ENCODE data around the gene JPT2. TPM values are rescaled to one million over a fixed set of nuclear protein-coding genes. Genes with fewer than 3 reads are reported as not detected.
"Not testable (repeated sequence)": the region's sequence is repeated elsewhere in the genome, so short reads cannot be mapped to it uniquely, and the experiment has no call there.

The JPT2 gene
- total RNA-seq, 2 experiments from 2014 or later = 77.1 to 111 TPM

- Mint-ChIP-seq H3K9me3 (ENCODE audit: low read depth) (no peaks in the 10 kb centered on the region), H3K4me1 (peaks cover 40% of the 10 kb centered on the region), H3K36me3 (ENCODE audit: low read depth) (peaks cover 4% of the 10 kb centered on the region), H3K4me3 (no peak overlapping the region), H3K27me3 (no peaks in the 10 kb centered on the region), H3K27ac (no peak overlapping the region)
- POLR2A ChIA-PET = interaction anchor here (0.6 to 0.7 kb wide), 2 partner anchors 55 to 1786 kb away, joined by 3 to 6 read pairs; no protein-coding TSS in a partner anchor
- intact Hi-C loops (cut with DNase I, micrococcal nuclease) = no loop called here
- CTCF ChIA-PET = no interaction called here
- DNase-seq (no peak), ATAC-seq (no peak)
Measured at GRCh38 chr16:1710811-1711507, 32.9 kb downstream of the JPT2 start.

GRCh38 chr16:1712791-1713261 is 34.7 kb downstream of the JPT2 start:
- Mint-ChIP-seq H3K27ac (no peak overlapping the region), H3K9me3 (ENCODE audit: low read depth) (no peaks in the 10 kb centered on the region), H3K4me3 (no peak overlapping the region), H3K27me3 (no peaks in the 10 kb centered on the region), H3K36me3 (ENCODE audit: low read depth) (peaks cover 1% of the 10 kb centered on the region), H3K4me1 (peaks cover 34% of the 10 kb centered on the region)
- no peak for ATAC-seq
- DNase-seq = no peak
- intact Hi-C loops (cut with DNase I, micrococcal nuclease) = no loop called here
- ChIA-PET CTCF (no interaction called here), POLR2A (no interaction called here)

- ChIA-PET POLR2A (no interaction called here), CTCF (interaction anchor here (0.6 kb wide), 1 partner anchor 724 kb away, joined by 3 read pairs; no protein-coding TSS in a partner anchor)
- Mint-ChIP-seq H3K27ac (no peak overlapping the region), H3K27me3 (no peaks in the 10 kb centered on the region), H3K36me3 (ENCODE audit: low read depth) (peaks cover 1% of the 10 kb centered on the region), H3K4me3 (no peak overlapping the region), H3K4me1 (peaks cover 29% of the 10 kb centered on the region), H3K9me3 (ENCODE audit: low read depth) (no peaks in the 10 kb centered on the region)
- ATAC-seq (no peak), DNase-seq (no peak)
- intact Hi-C loops (cut with DNase I, micrococcal nuclease) = no loop called here
Measured at GRCh38 chr16:1713331-1713730, 35.3 kb downstream of the JPT2 start.

GRCh38 chr16:1713933-1714332 is 35.9 kb downstream of the JPT2 start:
- no peaks in the 10 kb centered on the region for H3K9me3 Mint-ChIP-seq (ENCODE audit: low read depth)
- POLR2A ChIA-PET = no interaction called here
- peaks cover 28% of the 10 kb centered on the region for H3K4me1 Mint-ChIP-seq
- no peak overlapping the region for H3K4me3 Mint-ChIP-seq
- ATAC-seq (no peak), DNase-seq (no peak)
- no peaks in the 10 kb centered on the region for H3K27me3 Mint-ChIP-seq
- intact Hi-C loops (cut with DNase I, micrococcal nuclease) = no loop called here
- H3K36me3 Mint-ChIP-seq (ENCODE audit: low read depth) = peaks cover 1% of the 10 kb centered on the region
- CTCF ChIA-PET = interaction anchor here (0.6 kb wide), 1 partner anchor 723 kb away, joined by 3 read pairs; no protein-coding TSS in a partner anchor
- H3K27ac Mint-ChIP-seq = no peak overlapping the region

GRCh38 chr16:1715220-1715619 is 37.1 kb downstream of the JPT2 start:
- Mint-ChIP-seq H3K36me3 (ENCODE audit: low read depth) (peaks cover under 1% of the 10 kb centered on the region), H3K27me3 (no peaks in the 10 kb centered on the region), H3K4me1 (peaks cover 26% of the 10 kb centered on the region), H3K9me3 (ENCODE audit: low read depth) (no peaks in the 10 kb centered on the region), H3K4me3 (no peak overlapping the region), H3K27ac (no peak overlapping the region)
- DNase-seq = no peak
- intact Hi-C loops (cut with DNase I, micrococcal nuclease) = loop anchor here in 1 of 2 experiments (5.0 kb wide), 1 partner anchor 38 kb away; the partner anchor contains the start of gene JPT2
- POLR2A ChIA-PET = no interaction called here
- no peak for ATAC-seq
- CTCF ChIA-PET = no interaction called here

GRCh38 chr16:1718236-1718635 is 40.2 kb downstream of the JPT2 start:
- H3K4me3 Mint-ChIP-seq; ATAC-seq; H3K9me3 Mint-ChIP-seq (ENCODE audit: low read depth); DNase-seq; H3K36me3 Mint-ChIP-seq (ENCODE audit: low read depth); H3K27me3 Mint-ChIP-seq; H3K27ac Mint-ChIP-seq: not testable (repeated sequence)
- ChIA-PET CTCF (interaction anchor here (0.6 kb wide), 1 partner anchor 503 kb away, joined by 3 read pairs; no protein-coding TSS in a partner anchor), POLR2A (interaction anchor here (0.6 kb wide), 1 partner anchor 12 kb away, joined by 6 read pairs; no protein-coding TSS in a partner anchor)
- H3K4me1 Mint-ChIP-seq = peaks cover 29% of the 10 kb centered on the region
- intact Hi-C loops (cut with DNase I, micrococcal nuclease) = loop anchor here in 1 of 2 experiments (5.0 kb wide), 1 partner anchor 41 kb away; the partner anchor contains the start of gene JPT2

DNA sequence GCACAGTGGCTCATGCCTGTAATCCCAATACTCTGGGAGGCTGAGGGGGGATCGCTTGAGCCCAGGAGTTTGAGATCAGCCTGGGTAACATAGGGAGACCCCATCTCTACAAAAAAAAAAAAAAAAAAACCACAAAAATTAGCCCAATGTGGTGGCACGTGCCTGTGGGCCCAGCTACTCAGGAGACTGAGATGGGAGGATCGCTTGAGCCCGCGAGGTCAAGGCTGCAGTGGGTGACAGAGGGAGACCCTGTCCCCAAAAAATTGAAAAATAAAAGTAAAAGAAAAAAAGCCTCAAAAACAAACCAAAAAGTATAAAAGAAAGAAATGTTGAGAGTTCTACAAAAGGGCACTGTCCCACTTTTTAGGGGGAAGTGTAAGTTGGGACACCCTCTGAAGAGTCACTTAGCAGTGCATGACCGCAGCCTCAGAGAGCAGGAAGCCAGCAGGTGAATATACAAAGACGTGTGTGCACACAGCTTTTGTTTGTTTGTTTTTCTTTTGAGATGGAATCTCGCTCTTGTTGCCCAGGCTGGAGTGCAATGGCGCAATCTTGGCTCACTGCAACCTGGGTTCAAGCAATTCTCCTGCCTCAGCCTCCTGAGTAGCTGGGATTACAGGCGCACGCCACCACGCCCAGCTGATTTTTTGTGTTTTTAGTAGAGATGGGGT is 41.6 kb downstream of the JPT2 start:
- peak; percentile 17 for DNase-seq
- POLR2A ChIA-PET; H3K4me3 Mint-ChIP-seq; H3K27ac Mint-ChIP-seq; H3K9me3 Mint-ChIP-seq (ENCODE audit: low read depth); H3K36me3 Mint-ChIP-seq (ENCODE audit: low read depth); ATAC-seq; H3K27me3 Mint-ChIP-seq; CTCF ChIA-PET: not testable (repeated sequence)
- intact Hi-C loops (cut with DNase I, micrococcal nuclease) = loop anchor here in 1 of 2 experiments (5.0 kb wide), 1 partner anchor 42 kb away; the partner anchor contains the start of gene JPT2
- H3K4me1 Mint-ChIP-seq = peaks cover 29% of the 10 kb centered on the region

DNA sequence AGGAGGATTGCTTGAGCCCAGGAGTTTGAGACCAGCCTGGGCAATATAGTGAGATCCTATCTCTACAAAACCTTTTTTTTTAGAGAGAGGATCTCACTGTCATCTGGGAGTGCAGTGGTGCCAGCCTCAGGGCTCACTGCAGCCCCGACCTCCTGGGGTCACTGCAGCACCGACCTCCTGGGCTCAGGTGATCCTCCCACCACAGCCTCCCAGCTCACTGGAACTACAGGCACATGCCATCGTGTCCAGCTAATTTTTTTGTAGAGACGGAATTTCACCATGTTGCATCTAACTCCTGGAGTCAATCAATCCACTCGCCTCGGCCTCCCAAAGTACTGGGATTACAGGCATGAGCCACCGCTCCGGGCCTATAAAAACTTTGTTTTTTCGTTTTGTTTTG is 43.3 kb downstream of the JPT2 start:
- Mint-ChIP-seq H3K27ac (no peak overlapping the region), H3K4me1 (peaks cover 29% of the 10 kb centered on the region), H3K4me3 (no peak overlapping the region), H3K27me3 (no peaks in the 10 kb centered on the region), H3K9me3 (ENCODE audit: low read depth) (no peaks in the 10 kb centered on the region), H3K36me3 (ENCODE audit: low read depth) (peaks cover 7% of the 10 kb centered on the region)
- POLR2A ChIA-PET = interaction anchor here (0.7 kb wide), 1 partner anchor 14 kb away, joined by 3 read pairs; no protein-coding TSS in a partner anchor
- ATAC-seq = no peak
- CTCF ChIA-PET = no interaction called here
- intact Hi-C loops (cut with DNase I, micrococcal nuclease) = no loop called here
- DNase-seq = no peak

DNA sequence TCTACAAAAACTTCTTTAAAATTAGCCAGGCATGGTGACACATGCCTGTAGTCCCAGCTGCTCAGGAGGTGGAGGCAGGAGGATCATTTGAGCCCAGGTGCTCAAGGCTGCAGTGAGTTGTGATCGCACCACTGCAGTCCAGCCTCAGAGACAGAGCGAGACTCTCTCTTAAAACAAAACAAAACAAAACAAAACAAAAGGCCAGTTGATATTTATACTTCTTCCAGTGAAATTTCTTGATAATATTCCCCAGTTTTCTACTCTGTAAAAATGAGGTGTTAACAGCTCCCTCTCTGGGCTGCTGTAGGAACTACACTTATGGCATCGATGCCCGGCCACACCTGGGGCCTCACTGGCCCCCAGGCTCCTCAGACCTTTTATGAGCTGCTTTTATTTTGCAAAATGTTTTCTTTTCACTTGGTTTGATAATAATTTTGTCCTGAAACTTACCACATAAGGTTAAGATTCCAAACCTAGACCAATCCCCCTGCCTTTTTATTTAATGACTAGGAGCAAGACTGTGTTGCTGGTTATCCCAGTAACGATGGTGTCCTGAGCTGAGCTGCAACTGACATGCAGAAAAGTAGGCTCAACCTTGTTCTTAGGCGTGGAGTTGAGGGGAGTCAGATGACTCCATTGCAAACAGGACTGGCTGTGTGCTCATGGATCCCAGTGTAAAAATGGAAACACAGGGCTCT is 45.5 kb downstream of the JPT2 start:
- ATAC-seq (peak; percentile 48), DNase-seq (peak; percentile 63)
- intact Hi-C loops (cut with DNase I, micrococcal nuclease) = no loop called here
- peaks cover 28% of the 10 kb centered on the region for H3K4me1 Mint-ChIP-seq
- H3K27me3 Mint-ChIP-seq = no peaks in the 10 kb centered on the region
- H3K36me3 Mint-ChIP-seq (ENCODE audit: low read depth) = peaks cover 13% of the 10 kb centered on the region
- no peaks in the 10 kb centered on the region for H3K9me3 Mint-ChIP-seq (ENCODE audit: low read depth)
- CTCF ChIA-PET = interaction anchor here (0.7 to 1.4 kb wide), 7 partner anchors 9 to 429 kb away, joined by 3 to 9 read pairs (median 4); partner anchors contain the start of genes JPT2, NUBP2 and SPSB3
- POLR2A ChIA-PET = no interaction called here
- no peak overlapping the region for H3K27ac Mint-ChIP-seq
- no peak overlapping the region for H3K4me3 Mint-ChIP-seq

DNA sequence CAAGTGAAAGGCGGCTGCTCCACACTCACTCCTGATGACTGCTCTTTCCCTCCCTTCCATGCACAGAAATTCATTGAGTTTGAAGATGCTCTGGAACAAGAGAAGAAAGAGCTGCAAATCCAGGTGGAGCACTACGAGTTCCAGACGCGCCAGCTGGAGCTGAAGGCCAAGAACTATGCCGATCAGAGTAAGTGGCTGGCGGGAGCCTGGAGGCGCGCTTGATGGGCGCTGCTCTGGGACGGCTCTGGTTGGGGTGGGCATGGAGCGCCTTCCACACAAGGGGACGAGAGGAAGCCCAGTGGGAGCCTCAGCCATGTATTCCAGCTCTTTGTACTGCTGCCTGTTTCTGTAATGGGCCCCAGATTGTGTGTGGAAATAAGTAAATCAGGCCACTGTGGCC is 46.4 kb downstream of the JPT2 start:
- intact Hi-C loops (cut with DNase I, micrococcal nuclease) = no loop called here
- ATAC-seq = no peak
- peaks cover 22% of the 10 kb centered on the region for H3K4me1 Mint-ChIP-seq
- H3K27me3 Mint-ChIP-seq = no peaks in the 10 kb centered on the region
- CTCF ChIA-PET = interaction anchor here (0.7 to 1.4 kb wide), 4 partner anchors 8 to 47 kb away, joined by 3 to 9 read pairs (median 5); partner anchors contain the start of gene JPT2
- peaks cover 18% of the 10 kb centered on the region for H3K36me3 Mint-ChIP-seq (ENCODE audit: low read depth)
- no peak overlapping the region for H3K4me3 Mint-ChIP-seq
- DNase-seq = no peak
- POLR2A ChIA-PET = no interaction called here
- H3K27ac Mint-ChIP-seq = no peak overlapping the region
- no peaks in the 10 kb centered on the region for H3K9me3 Mint-ChIP-seq (ENCODE audit: low read depth)

All from activated CD4-positive, alpha-beta T cell treated with anti-CD3 and anti-CD28 coated beads for 36 hours (primary cell).